ENCODE results near the gene GRIFIN.
"Not testable (repeated sequence)": the region's sequence is repeated elsewhere in the genome, so short reads cannot be mapped to it uniquely, and the experiment has no call there.

GRIFIN gene

GRCh38 chr7:2479276-2480069, 3.3 kb upstream of the GRIFIN start:
- DNase-seq (ENCODE audit: low read depth in 2 of 3, low spot score in 2 of 3): no peak

DNA sequence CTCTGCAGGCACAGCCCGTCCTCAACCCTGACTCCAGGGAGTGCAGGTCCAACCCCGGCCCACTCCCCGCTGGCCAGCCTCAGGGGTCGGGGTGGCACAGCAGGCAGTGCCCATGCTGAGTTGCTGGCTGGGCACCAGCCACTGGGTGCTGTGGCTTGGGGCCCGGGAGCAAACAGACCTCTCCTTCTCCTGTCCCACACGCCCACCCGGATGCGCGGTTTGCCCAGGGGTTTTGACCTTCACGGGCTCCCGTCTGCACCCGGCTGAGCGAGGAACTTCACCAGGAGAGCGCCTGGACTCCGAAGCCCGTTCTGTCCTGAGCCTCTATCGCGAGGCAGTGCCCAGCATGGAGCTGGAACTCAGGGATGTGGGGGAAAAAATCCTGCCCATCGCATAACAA, 2.6 kb upstream of the GRIFIN start:
- DNase-seq (ENCODE audit: low read depth in 2 of 3, low spot score in 2 of 3): no peak

DNA sequence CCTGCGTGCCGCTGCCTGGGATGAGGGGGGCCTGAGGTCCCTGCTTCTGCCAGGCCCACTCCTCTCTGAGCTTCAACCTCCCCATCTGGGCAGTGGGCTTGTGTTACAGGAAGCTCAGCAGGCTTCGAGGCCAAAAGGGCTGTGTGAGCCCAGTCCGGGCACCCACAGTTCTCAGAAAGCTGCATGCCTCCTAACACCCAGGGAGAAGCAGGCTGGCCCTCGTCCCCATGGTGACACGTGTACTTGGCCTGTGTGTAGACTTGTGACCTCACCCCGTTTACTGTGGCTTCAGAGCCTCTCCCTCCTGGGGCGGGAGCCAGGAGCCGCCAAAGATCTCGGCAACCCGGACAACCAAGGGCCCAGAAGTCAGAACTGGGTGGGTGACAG, 2.2 kb upstream of the GRIFIN start:
- no peak for DNase-seq (ENCODE audit: low read depth in 2 of 3, low spot score in 2 of 3)

- peak in 2 of 3 experiments; percentile 47 for DNase-seq (ENCODE audit: low read depth in 2 of 3, low spot score in 2 of 3)
Measured at GRCh38 chr7:2477447-2478398, 1.5 kb upstream of the GRIFIN start.

- no peak for DNase-seq (ENCODE audit: low read depth in 2 of 3, low spot score in 2 of 3)
Measured at GRCh38 chr7:2476776-2477446, 713 bp upstream of the GRIFIN start.

- no peak for DNase-seq (ENCODE audit: low read depth in 2 of 3, low spot score in 2 of 3)
Measured at GRCh38 chr7:2475678-2476015, 551 bp downstream of the GRIFIN start.

DNA sequence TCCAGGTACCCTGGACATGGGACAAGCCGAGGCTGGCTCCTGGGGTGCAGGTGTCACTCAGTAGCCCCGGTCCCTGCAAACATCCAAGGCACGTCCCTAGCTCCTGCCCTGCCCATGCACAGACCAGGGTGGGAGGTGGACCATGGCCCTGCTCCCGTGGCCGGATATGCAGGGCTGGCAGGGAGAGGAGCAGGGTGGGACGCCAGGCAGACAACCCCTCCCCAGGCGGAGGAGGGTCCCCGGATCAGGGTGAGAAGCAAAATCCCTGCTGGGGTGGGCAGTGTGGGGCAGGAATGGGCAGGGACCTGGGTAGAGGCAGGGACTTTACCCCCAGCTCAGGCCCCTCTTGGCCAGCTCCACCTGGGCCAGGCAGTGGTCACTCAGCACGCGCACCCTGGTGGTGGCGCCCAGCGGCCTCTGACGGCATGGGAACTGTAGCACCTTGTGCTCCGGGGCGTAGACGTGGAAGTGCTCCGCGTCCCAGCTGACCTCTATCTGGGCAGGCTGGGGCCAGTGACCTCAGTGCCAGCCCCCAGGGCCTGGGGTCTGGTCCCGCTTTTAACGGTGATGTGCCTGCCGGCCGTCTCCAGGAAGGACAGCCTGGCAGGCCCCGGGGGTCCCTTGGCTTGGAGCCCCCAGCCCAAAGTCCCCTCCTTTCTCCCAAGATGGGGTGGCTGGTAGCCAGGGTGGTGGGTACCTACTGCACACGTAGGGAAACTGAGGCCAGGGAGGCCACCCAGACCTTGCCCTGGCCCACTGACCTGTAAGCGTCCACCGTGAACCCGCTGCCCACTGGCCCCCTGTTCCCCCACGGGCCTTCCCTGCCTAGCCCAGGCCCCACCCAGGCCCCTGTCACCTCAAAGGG, 1.2 kb downstream of the GRIFIN start:
- DNase-seq (ENCODE audit: low read depth in 2 of 3, low spot score in 2 of 3): no peak

- no peak for DNase-seq (ENCODE audit: low read depth in 2 of 3, low spot score in 2 of 3)
Measured at GRCh38 chr7:2474224-2474623, 2.0 kb downstream of the GRIFIN start.

DNA sequence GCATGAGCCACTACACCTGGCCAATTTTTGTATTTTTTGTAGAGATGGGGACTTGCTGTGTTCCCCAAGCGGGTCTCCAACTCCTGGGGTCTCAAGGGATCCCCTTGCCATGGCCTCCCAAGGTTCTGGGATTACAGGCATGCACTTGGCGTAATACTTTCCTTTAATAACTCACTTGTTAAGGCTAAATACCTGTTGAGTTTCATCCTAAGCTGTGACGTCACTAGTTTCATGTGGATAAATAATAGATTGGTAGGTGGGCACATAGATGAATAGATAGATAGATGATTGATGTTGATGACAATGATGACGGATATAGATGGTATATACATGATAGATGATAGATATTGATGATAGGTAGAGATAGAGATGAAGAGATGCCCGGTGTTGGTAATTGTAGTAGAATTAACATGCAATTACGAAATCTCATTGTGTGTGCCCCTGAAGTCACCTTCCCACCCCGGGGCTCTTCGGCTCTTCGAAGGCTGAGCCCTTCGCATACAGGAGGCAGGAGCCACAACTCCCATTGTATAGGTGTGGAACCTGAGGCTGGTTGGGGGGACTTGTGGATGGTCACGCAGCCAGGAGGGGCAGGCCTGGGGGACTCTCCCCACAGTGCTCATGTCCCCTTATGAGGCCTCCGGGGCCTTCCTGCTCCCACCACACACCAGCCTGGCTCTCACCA, 2.6 kb downstream of the GRIFIN start:
- DNase-seq (ENCODE audit: low read depth in 2 of 3, low spot score in 2 of 3): no peak

GRCh38 chr7:2472739-2473138, 3.5 kb downstream of the GRIFIN start:
- DNase-seq (ENCODE audit: low read depth in 2 of 3, low spot score in 2 of 3): no peak

DNA sequence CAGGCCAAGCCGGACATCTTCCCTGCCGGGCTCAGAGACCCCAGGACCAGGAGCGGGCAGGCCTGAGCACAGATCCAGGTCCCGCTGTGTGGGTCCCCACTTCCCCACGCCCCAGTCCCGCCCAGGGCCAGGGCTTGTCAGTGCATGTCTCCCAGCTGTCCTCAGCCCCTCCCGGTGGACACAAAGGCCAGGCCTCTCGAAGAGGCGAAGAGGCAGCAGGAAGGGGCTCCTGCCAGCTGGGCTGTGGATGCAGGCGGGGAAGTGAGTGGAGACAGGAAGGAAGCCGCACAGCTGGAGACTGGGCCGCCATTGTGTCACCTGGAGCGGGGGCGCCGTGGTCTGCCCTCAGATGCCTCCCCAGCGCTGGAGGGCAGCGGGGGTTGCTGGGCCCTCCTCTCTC, 4.8 kb downstream of the GRIFIN start:
- DNase-seq (ENCODE audit: low read depth in 2 of 3, low spot score in 2 of 3): no peak

DNA sequence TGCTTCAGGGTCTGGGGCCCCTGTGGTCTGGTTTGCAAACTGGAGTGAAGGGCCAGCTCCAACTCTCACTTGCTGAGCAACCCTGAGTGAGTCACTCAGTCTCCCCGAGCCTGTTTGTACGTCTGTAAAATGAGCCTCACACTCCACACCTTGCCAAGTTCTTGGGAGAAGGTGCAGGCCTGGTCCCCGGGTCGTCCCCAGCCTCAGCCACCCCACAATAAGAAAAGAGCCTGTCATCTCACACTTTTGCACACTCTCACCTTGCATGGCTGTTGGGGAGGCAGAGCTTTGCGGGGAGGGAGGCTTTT, 5.2 kb downstream of the GRIFIN start:
- no peak for DNase-seq (ENCODE audit: low read depth in 2 of 3, low spot score in 2 of 3)

- DNase-seq (ENCODE audit: low read depth in 2 of 3, low spot score in 2 of 3): no peak
Measured at GRCh38 chr7:2470204-2471021, 5.8 kb downstream of the GRIFIN start.

DNA sequence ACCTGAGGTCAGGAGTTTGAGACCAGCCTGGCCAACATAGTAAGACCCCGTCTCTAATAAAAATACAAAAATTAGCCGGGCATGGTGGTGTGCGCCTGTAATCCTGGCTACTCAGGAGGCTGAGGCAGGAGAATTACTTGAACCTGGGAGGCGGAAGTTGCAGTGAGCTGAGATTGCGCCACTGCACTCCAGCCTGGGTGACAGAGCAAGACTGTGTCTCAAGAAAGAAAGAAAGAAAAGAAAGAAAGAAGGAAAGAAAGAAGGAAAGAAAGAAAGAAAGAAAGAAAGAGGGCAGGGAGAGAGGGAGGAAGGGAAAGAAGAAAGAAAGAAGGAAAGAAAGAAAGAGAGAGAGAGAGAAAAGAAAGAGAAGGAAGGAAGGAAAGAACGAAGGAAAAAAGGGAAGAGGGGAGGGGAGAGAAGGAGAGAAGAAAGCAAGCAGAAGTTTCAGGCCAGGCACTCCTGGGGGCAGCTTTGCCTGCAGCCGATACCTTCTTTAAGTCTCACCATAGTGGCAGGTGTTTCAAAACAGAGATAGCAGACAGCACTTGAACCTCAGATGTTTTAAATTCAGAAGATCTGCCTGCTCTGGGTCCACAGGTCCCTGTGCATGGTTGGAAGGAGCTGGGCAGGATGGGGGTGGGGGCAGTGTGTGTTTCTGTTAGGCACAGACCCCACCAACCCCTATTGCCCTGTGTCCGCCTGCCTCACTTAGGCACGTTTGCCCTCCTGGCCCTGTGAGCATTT, 6.6 kb downstream of the GRIFIN start:
- DNase-seq (ENCODE audit: low read depth in 2 of 3, low spot score in 2 of 3): not testable (repeated sequence)

DNA sequence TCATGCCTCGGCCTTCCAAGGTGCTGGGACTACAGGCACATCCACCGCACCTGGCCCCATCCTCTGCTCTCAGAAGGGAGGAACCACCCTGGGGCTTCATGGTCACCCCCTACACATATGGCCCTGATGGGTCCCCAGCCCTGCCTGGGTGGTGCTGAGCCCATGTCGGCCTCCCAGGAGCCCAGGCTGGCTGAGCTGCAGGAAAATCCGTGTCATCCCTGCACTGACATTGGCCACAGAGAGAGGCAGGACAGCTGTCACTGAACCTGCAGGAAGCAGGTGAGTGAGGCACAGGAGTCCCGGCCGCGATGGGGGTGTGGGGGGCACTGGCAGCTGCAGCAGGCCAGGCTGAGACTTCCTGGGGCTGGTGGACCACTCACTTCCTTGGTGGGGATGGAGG, 8.0 kb downstream of the GRIFIN start:
- no peak for DNase-seq (ENCODE audit: low read depth in 2 of 3, low spot score in 2 of 3)

- DNase-seq (ENCODE audit: low read depth in 2 of 3, low spot score in 2 of 3): no peak
Measured at GRCh38 chr7:2466675-2467074, 9.5 kb downstream of the GRIFIN start.

DNA sequence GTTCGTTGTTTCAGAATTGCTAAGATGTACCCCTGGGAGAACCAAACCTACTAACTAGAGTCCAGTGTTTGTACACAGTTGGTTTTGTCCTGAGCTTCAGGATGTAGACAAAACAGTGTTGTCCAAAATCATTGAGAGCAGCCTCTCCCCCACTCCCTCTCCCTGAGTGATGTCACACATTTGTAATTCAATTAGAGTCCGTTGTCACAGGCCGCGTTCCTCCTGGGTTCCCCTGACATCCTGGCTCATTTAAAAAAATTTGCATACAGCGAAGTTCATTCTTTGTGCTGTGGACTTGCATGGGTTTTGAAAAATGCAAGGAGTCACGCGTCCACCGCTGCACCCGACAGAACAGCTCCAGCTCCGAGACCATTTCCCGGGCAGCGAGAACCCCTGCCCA, 10.3 kb downstream of the GRIFIN start:
- no peak for DNase-seq (ENCODE audit: low read depth in 2 of 3, low spot score in 2 of 3)

- no peak for DNase-seq (ENCODE audit: low read depth in 2 of 3, low spot score in 2 of 3)
Measured at GRCh38 chr7:2462731-2463130, 13.5 kb downstream of the GRIFIN start.
